Panc1 (cell line): Measurements from ENCODE around the gene PDE1A. TPM values are rescaled to one million over a fixed set of nuclear protein-coding genes. Genes with fewer than 3 reads are reported as not detected.

ENCODE experiments used
- ATAC-seq: fragments of 200-7000 bp; cut with Tn5 transposase; 2 replicates; pipeline ENCODE4 v1.9.1; 2020; ENCODE audit warnings: mild to moderate bottlenecking, moderate library complexity
- BruUV-seq: library from RNA; stranded (reverse); fragments of 400-500 nt; replicated peaks from 2 replicates; lab custom pipeline; 2021; lab: Mats Ljungman, UMichigan
- CTCF ChIA-PET: fragments of 300-600 bp; sonication (Branson Sonifier 250); formaldehyde crosslinking; loops from one replicate; lab custom pipeline; 2022; ENCODE audit warnings: antibody characterized with exemption; lab: Charles Lee
- POLR2A ChIA-PET: fragments of 300-600 bp; sonication (Branson Sonifier 250); formaldehyde crosslinking; loops from one replicate; lab custom pipeline; 2022; ENCODE audit warnings: antibody characterized with exemption; lab: Charles Lee
- DNase-seq: peaks from one replicate; pipeline ENCODE4 v3.0.0-alpha.2; 2010; ENCODE audit warnings: low read depth, low spot score
- H3K27ac ChIP-seq: 2 replicates; pipeline ENCODE4 v1.5.1; 2011; ENCODE audit warnings: mild to moderate bottlenecking, low read length, inconsistent platforms
- H3K27me3 ChIP-seq: fragments of 200-500 bp; sonication (Bioruptor generic); 2 replicates; pipeline ENCODE4 v1.6.0; 2014; ENCODE audit warnings: low read length, inconsistent platforms; ENCODE audit not compliant: control insufficient read depth, insufficient read depth
- H3K36me3 ChIP-seq: fragments of 200-500 bp; sonication (Bioruptor generic); 2 replicates; pipeline ENCODE4 v1.5.1; 2014; ENCODE audit warnings: inconsistent platforms, mild to moderate bottlenecking, low read length, moderate library complexity; ENCODE audit not compliant: control insufficient read depth, insufficient read depth
- H3K4me1 ChIP-seq: 2 replicates; pipeline ENCODE4 v1.5.1; 2011; ENCODE audit warnings: inconsistent platforms, mild to moderate bottlenecking, low read length, moderate library complexity; ENCODE audit not compliant: control insufficient read depth, insufficient read depth
- H3K4me3 ChIP-seq, 2 experiments: 2 replicates each; pipeline ENCODE4 v1.5.1; 2011 to 2012; ENCODE audit warnings: low read depth in 2 of 2, low read length in 2 of 2, mild to moderate bottlenecking in 2 of 2, inconsistent platforms in 1 of 2, moderate library complexity in 1 of 2
- H3K9me3 ChIP-seq: fragments of 200-500 bp; sonication (Bioruptor generic); 2 replicates; pipeline ENCODE4 v1.5.1; 2014; ENCODE audit warnings: low read depth, mild to moderate bottlenecking, inconsistent platforms, low read length, moderate library complexity; ENCODE audit not compliant: control insufficient read depth, insufficient read depth
- CTCF ChIP-seq: fragments of 450-650 bp; IDR thresholded peaks from 2 replicates; pipeline ENCODE4 v1.5.1; 2017; ENCODE audit warnings: mild to moderate bottlenecking
- POLR2AphosphoS5 ChIP-seq: IDR thresholded peaks from 2 replicates; pipeline ENCODE4 v1.6.1; 2012; ENCODE audit warnings: mild to moderate bottlenecking, low read depth, low read length, moderate library complexity
- REST ChIP-seq, 2 experiments: IDR thresholded peaks; 2 replicates each; pipeline ENCODE4 v1.6.1; 2011 to 2012; ENCODE audit warnings: low read depth in 2 of 2, control low read depth in 1 of 2, low read length in 1 of 2, mild to moderate bottlenecking in 1 of 2, moderate library complexity in 1 of 2; ENCODE audit not compliant: insufficient read depth in 1 of 2
- SIN3A ChIP-seq: IDR thresholded peaks from 2 replicates; pipeline ENCODE4 v1.6.1; 2012; ENCODE audit warnings: low read depth, mild to moderate bottlenecking, low read length, moderate library complexity, borderline replicate concordance; ENCODE audit not compliant: insufficient read depth
- TCF7L2 ChIP-seq: IDR thresholded peaks from 2 replicates; pipeline ENCODE4 v1.6.1; 2011; ENCODE audit warnings: mild to moderate bottlenecking, low read depth, low read length, inconsistent platforms
- in situ Hi-C: cut with HindIII; loops from 2 replicates; pipeline ENCODE4 v1.10.0; 2016; ENCODE audit warnings: low sequenced_read_pairs, low pct_unique_long_range_greater_than_20kb
- intact Hi-C: fragments of 100-400 bp; cut with micrococcal nuclease; formaldehyde crosslinking; loops from one replicate; pipeline ENCODE4 v1.10.0; 2022; ENCODE audit not compliant: unreplicated experiment
- total RNA-seq: library from RNA; stranded (reverse); gene quantifications from one replicate; pipeline ENCODE4 v1.2.1, GENCODE V29; 2021; ENCODE audit not compliant: unreplicated experiment

Gene PDE1A
- total RNA-seq, 1 experiment from 2014 or later, result 0.08 TPM

DNA sequence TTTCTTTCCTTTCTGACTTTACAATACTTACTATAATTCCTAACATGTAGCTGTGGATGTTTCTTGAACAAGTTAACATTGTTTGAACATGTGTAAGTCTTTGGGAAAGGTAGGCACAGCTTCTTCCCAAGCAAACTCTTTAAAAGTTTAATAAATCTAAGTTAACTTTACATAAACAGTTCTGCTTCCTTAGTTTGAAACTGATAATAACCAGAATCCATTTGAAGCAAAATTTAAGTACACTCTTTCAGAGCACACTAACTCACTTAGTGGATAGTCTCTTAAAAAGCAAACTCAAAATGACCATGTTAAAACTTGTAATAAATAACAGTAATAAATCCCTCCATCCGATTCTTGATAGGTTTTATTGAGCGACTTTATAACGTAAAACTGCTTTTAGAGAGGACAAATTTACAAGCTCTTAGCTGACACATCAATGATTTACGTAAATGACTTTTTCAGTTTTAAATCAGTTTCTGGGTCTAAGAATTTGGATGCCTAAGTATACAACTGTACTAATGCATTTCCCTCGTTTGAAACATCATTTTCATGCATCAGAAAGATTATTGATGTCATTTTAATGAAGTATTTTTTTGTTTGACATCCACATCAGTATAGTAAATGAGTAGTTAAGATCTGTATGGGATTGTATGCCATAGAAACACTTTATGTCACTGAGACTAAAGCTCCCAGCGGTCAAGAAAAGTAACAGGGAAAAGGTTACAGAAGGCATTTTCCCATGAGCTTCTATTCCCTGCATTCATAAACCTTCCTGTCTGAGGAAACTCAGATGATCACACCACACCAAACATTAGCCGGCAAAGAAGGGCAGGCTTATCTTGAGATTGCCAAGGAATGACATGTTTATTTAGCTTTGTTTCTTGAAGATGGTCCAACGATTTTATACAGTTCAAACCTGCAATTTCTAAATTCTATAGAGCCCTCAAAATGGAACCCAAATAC lies 67.5 kb downstream of the PDE1A start:
- Histone ChIP-seq H3K36me3 (no peaks in the 10 kb centered on the region), H3K9me3 (no peaks in the 10 kb centered on the region), H3K27me3 (no peaks in the 10 kb centered on the region), H3K4me1 (no peaks in the 10 kb centered on the region), H3K27ac (no peak overlapping the region), H3K4me3 (no peak overlapping the region)
- no peak for ATAC-seq
- intact Hi-C loops (no loop called here), in situ Hi-C loops (no loop called here)
- ChIA-PET POLR2A (no interaction called here), CTCF (no interaction called here)
- BruUV-seq, result no TSS peak
- no peak for DNase-seq
- TF ChIP-seq REST (IDR thresholded peaks at IDR 0.05; ENCODE audit: insufficient read depth in 1 of 2, low read depth in 2 of 2, low read length in 1 of 2) (no peak), TCF7L2 (no peak), SIN3A (no peak), POLR2AphosphoS5 (no peak), CTCF (no peak)

DNA sequence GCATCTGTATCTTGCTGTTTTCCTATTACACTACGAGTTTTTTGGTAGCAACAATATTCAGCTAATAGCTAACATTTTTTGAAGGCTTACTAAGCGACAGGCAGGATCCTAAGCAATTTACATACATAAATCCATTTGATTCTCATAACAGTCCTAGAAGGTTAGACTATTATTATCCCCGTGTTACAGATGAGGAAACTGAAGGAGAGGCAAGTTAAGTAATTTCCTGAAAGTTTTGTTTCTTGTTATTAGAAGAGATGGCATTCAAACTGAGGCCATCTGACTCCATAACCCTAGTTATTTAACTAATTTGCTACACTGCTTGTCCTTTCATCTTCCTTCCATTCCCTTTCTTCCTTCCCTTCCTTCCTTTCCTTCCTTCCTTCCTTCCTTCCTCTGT lies 68.2 kb downstream of the PDE1A start:
- intact Hi-C loops (no loop called here), in situ Hi-C loops (no loop called here)
- TF ChIP-seq REST (IDR thresholded peaks at IDR 0.05; ENCODE audit: insufficient read depth in 1 of 2, low read depth in 2 of 2, low read length in 1 of 2), result no peak
- no peak for TF ChIP-seq SIN3A
- TF ChIP-seq CTCF, result no peak
- TF ChIP-seq TCF7L2, result no peak
- no peak for TF ChIP-seq POLR2AphosphoS5
- Histone ChIP-seq H3K4me3 (no peak overlapping the region), H3K36me3 (no peaks in the 10 kb centered on the region), H3K27ac (no peak overlapping the region), H3K9me3 (no peaks in the 10 kb centered on the region), H3K4me1 (no peaks in the 10 kb centered on the region), H3K27me3 (no peaks in the 10 kb centered on the region)
- DNase-seq (no peak), ATAC-seq (no peak)
- POLR2A ChIA-PET, result no interaction called here
- CTCF ChIA-PET, result no interaction called here
- no TSS peak for BruUV-seq
